Neural progenitor cell (in vitro differentiated cells): ENCODE measurements around the gene SRRM4.

Experiments
- EZH2phosphoT487 ChIP-seq: fragments of 200-600 bp; sonication (generic); IDR thresholded peaks from 2 replicates; pipeline ENCODE4 v1.6.1; 2017; ENCODE audit warnings: antibody characterized with exemption
- TF ChIP-seq, protein P1 (sequence below): fragments of 200-600 bp; sonication (generic); IDR thresholded peaks from 2 replicates; pipeline ENCODE4 v1.5.1; 2017; ENCODE audit warnings: antibody characterized with exemption, mild to moderate bottlenecking

DNA sequence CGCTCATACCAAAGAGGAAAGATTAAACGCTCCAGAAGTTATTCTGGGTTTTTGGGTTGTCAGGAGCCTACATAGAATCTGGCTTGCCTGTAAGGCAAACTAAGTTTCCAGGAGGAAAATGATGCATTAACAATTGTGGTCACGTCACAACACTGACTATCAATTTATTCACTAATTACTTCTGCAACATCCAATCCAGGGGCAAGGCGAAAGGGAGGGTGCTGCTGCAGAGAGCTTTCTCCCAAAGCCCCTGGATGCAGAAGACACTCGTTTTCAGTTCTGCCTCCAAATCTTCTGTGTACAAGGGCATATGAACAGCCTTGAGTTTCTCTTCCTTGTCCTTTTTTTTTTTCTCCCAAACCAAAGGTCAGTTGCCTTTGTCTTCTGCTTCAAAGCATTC is 10.5 kb upstream of the SRRM4 start:
- TF ChIP-seq EZH2phosphoT487, result no peak
- TF ChIP-seq, protein P1, sequence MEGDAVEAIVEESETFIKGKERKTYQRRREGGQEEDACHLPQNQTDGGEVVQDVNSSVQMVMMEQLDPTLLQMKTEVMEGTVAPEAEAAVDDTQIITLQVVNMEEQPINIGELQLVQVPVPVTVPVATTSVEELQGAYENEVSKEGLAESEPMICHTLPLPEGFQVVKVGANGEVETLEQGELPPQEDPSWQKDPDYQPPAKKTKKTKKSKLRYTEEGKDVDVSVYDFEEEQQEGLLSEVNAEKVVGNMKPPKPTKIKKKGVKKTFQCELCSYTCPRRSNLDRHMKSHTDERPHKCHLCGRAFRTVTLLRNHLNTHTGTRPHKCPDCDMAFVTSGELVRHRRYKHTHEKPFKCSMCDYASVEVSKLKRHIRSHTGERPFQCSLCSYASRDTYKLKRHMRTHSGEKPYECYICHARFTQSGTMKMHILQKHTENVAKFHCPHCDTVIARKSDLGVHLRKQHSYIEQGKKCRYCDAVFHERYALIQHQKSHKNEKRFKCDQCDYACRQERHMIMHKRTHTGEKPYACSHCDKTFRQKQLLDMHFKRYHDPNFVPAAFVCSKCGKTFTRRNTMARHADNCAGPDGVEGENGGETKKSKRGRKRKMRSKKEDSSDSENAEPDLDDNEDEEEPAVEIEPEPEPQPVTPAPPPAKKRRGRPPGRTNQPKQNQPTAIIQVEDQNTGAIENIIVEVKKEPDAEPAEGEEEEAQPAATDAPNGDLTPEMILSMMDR, result no peak
